GM12872 (cell line): ENCODE measurements around the gene UBASH3A.

ENCODE experiments used
- TF ChIP-seq, protein P1 (sequence below): IDR thresholded peaks from 3 replicates; pipeline ENCODE4 v1.5.1; 2011; ENCODE audit warnings: low read depth, mild to moderate bottlenecking, low read length, moderate library complexity; ENCODE audit not compliant: insufficient read depth

UBASH3A gene

DNA sequence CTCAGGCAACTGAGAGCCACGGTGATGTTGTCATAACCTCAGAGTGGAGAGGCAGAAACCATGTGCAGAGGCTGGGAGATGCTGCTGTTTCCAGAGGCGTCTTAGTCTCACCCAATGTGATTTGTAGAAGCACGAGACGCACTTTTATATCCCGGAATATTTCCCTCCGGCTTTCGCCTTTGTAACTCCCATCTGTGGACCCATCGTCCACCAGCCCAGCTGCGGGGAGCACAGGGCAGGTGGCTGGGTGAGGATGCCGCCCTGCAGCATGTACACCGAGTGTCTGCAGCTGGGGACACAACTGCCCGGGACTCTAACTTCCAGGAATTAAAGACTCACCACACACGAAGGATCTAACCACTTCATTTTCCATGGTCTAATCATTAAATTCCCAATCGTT lies 43.5 kb downstream of the UBASH3A start:
- TF ChIP-seq, protein P1, sequence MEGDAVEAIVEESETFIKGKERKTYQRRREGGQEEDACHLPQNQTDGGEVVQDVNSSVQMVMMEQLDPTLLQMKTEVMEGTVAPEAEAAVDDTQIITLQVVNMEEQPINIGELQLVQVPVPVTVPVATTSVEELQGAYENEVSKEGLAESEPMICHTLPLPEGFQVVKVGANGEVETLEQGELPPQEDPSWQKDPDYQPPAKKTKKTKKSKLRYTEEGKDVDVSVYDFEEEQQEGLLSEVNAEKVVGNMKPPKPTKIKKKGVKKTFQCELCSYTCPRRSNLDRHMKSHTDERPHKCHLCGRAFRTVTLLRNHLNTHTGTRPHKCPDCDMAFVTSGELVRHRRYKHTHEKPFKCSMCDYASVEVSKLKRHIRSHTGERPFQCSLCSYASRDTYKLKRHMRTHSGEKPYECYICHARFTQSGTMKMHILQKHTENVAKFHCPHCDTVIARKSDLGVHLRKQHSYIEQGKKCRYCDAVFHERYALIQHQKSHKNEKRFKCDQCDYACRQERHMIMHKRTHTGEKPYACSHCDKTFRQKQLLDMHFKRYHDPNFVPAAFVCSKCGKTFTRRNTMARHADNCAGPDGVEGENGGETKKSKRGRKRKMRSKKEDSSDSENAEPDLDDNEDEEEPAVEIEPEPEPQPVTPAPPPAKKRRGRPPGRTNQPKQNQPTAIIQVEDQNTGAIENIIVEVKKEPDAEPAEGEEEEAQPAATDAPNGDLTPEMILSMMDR, result no peak

DNA sequence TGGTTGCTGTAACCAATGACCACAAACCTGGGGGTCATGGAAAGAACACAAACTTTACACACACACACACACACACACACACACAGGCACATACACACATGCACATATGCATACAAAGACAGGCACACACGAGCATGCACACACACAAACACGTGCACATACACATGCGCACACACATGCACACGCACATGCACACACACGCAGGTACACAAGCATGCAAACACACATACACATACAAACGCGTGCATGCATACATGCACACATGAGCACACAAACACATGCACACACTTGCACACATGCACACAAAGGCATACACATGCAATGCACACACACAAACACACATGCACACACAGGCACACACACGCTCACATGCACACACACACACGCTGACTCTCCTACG lies 44.0 kb downstream of the UBASH3A start:
- TF ChIP-seq, protein P1, result no peak

DNA sequence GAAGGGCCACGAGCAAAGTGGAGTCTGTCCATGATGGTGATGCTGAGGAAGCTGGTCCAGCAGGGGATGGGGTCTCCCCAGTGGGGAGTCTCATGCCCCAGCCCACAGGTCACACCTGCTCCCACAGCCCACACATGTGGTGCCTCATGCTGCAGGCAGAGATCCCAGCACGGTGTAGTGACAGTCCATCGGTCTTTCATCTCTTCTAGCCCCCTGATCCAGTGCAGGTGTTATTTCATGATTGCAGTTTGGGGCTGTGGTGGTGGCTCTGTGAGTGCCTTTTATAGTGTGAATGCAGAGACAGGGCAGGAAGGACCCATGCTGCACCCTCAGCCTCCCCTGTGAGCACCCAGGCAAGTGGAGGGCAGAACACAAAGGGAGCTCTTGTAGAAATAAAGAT lies 45.0 kb downstream of the UBASH3A start:
- TF ChIP-seq, protein P1, result no peak

DNA sequence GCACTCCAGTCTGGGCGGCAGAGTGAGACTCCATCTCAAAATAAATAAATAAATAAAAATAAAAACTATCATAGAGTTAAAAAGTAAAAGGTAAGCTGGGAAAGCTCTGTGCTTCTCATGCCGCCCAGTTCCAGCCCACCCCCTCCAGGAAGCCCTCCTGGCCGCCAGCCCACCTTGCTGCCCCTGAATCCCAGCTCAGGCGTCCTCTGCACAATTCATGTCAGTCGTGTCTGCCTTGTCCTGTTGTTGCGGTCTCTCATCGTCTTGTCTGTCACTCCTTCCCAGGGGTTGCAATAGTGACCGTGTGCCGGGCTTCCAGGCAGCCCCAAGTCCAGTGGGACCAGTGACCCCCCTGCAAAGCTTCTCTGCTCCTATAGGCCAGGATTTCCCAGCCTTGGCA lies 48.2 kb downstream of the UBASH3A start:
- TF ChIP-seq, protein P1, result no peak

DNA sequence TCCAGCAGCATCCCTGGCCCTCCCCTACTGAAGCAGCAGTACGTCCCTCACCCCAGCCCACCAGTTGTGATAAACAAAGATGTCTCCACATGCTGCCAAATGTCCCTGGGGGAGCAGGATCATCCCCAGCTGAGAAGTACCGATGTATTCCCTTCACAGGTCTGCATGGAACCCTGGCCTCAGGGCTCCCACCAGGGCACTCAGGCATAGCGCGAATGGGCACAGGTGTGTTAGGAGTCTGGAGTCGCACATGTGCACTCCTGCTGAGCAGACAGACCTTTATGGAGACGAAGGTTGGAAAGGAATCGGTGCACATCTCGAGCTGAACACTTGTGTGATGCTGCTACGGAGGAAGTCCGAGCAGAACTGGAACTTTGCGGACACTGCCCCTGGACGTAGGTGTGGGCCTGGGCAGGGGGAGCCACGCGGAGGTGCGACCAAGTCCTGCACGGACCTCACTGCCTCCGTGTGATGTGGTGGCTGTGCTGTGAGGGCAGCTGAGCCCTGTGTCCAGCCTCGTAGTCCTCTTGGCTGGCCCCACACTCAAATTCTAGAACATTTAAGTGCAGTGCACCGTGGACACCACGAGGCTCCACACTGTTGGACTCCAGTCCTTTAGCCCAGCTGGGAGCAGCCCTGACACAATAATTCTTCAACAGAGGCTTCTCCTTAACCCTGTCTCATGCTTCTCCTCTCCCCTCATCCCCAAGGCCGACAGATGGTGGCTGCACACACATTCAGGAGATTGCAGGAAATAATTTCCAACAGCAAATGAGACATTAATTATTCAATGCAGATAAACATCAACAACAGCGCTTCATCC lies 48.9 kb downstream of the UBASH3A start:
- TF ChIP-seq, protein P1, result no peak

DNA sequence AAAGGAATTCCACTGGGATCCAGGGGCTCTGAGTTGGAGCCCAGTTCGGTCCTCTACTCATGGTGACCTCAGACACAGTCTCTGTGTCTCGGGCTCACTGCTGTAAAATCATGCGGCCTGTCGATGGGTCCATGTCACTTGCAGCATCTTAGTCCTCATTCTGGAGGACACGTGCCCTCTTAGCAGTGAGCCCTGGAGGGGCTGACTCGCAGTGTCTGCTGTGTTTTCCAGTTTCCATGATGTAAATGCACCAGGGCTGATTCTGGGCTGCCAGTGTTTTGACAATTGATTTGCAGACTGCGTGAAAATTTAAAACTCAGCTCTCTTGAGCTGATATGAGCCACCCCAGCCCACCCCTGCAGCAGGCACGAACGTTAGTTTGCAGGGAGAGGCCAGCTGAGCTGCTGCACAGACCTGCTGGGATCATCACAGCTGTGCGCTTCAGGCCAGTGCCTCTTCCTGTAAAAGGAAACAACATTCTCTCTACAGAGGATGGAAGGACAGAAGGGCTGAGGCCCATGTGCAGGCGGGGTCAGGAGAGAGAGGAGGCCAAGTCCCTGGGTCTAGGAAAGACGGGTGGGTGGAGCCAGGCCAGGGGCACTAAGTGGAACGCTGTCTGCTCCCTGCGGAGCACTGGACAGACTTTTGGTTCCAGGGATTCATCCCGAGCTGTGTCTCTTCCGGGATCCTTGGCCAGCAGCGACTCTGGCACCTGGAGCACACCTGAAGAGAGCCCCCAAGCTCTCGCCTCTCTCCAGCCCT lies 49.7 kb downstream of the UBASH3A start:
- TF ChIP-seq, protein P1, result no peak

DNA sequence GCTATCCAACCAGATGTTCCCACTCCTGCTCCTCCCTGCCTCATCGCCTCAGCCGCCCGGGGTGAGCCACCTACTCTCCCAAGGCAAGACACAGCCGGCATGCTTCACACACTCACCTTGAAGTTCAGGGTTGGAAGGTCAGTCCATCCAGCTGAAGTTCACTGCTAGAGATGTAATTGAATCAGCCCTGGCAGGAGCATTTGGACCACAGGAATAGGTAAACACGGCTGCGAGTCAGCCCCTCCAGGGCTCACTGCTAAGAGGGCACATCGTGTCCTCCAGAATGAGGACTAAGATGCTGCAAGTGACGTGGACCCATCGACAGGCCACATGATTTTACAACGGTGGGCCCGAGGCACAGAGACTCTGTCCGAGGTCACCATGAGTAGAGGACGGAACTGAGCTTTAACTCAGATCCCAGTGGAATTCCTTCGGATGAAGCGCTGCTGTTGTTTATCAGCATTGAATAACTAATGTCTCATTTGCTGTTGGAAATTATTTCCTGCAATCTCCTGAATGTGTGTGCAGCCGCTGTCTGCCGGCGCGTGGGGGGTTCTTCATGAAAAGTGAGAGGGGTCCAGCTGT lies 50.4 kb downstream of the UBASH3A start:
- TF ChIP-seq, protein P1, result no peak
